ENCODE results near the gene CLEC16A. TPM values are rescaled to one million over a fixed set of nuclear protein-coding genes. Genes with fewer than 3 reads are reported as not detected.

CLEC16A gene
- total and polyA plus RNA-seq, 8 donors = 17.6 to 38.6 (median 21.6) TPM

DNA sequence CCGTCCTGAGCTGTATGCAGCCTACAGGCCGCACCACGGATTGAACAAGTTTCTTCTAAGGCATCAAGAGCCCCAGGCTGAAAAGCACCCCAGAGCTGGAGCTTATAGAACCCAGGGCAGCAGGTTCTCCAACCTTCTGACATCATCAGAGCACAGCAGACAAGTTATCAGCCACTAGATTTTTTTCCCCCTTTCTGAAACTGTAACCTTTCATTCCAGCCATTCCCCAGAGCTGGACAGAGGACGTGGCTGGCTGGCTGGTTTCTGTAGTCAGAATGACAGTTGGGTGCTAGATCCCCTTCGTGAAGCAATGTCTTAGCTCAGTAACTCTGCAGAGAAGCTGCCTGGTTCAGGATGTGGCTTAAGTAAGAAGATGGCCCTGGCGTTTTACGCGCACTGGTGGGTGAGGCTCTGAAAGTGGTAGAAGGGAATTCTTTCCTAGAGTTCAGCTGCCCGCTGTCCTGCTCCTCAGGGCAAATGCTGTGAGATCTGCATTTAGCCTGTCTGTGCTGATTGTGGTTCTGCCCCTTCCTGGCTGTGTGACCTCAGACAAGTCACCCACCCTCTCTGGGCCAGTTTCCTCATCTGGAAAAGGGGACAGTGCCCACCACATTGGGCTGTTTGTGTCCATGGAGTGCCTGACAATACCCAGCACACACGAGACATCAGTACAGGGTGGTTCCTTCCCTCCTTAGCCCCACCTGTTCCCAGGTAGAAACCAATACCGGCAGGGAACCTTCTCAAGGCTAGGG lies 11.2 kb upstream of the CLEC16A start:
- DNase-seq (peak in 1 of 4 donors; percentile 14), ATAC-seq (no peak)
- peaks cover 0 to 18% of the 10 kb centered on the region in 2 donors for H3K36me3 ChIP-seq
- TF ChIP-seq, protein P1, sequence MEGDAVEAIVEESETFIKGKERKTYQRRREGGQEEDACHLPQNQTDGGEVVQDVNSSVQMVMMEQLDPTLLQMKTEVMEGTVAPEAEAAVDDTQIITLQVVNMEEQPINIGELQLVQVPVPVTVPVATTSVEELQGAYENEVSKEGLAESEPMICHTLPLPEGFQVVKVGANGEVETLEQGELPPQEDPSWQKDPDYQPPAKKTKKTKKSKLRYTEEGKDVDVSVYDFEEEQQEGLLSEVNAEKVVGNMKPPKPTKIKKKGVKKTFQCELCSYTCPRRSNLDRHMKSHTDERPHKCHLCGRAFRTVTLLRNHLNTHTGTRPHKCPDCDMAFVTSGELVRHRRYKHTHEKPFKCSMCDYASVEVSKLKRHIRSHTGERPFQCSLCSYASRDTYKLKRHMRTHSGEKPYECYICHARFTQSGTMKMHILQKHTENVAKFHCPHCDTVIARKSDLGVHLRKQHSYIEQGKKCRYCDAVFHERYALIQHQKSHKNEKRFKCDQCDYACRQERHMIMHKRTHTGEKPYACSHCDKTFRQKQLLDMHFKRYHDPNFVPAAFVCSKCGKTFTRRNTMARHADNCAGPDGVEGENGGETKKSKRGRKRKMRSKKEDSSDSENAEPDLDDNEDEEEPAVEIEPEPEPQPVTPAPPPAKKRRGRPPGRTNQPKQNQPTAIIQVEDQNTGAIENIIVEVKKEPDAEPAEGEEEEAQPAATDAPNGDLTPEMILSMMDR (IDR thresholded peaks at IDR 0.05) = no peak
- no peak overlapping the region for H3K27ac ChIP-seq
- H3K4me3 ChIP-seq = no peak overlapping the region
- no peaks in the 10 kb centered on the region for H3K9me3 ChIP-seq
- H3K4me1 ChIP-seq = peaks cover 22 to 88% of the 10 kb centered on the region in 2 donors
- intact Hi-C loops (cut with DNase I) = no loop called here
- H3K27me3 ChIP-seq = no peaks in the 10 kb centered on the region

DNA sequence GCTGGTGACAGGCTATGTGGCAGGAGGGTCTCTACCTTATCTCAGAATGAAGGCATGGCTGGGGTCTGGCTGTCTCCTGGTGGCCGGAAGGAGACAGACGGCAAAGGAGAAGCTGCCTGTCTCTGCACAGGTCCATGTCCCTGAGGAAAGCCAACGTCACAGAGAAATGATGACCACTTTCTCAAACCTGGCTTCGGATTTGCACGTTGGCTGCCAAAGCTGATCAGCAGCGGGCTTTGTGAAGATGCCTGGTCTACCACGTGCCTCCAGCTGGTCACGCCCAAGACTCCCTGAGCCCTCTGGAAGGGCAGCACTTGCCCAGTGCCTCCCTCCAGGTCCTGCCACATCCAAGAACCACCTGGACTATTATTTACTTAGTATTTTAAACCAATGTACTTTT lies 10.5 kb upstream of the CLEC16A start:
- DNase-seq (peak in 1 of 4 donors; percentile 28), ATAC-seq (no peak)
- Histone ChIP-seq H3K4me1 (peaks cover 29 to 89% of the 10 kb centered on the region in 2 donors), H3K9me3 (no peaks in the 10 kb centered on the region), H3K27ac (no peak overlapping the region), H3K4me3 (no peak overlapping the region), H3K27me3 (no peaks in the 10 kb centered on the region), H3K36me3 (peaks cover 0 to 13% of the 10 kb centered on the region in 2 donors)
- intact Hi-C loops (cut with DNase I) = no loop called here
- TF ChIP-seq, protein P1 (IDR thresholded peaks at IDR 0.05) = no peak

DNA sequence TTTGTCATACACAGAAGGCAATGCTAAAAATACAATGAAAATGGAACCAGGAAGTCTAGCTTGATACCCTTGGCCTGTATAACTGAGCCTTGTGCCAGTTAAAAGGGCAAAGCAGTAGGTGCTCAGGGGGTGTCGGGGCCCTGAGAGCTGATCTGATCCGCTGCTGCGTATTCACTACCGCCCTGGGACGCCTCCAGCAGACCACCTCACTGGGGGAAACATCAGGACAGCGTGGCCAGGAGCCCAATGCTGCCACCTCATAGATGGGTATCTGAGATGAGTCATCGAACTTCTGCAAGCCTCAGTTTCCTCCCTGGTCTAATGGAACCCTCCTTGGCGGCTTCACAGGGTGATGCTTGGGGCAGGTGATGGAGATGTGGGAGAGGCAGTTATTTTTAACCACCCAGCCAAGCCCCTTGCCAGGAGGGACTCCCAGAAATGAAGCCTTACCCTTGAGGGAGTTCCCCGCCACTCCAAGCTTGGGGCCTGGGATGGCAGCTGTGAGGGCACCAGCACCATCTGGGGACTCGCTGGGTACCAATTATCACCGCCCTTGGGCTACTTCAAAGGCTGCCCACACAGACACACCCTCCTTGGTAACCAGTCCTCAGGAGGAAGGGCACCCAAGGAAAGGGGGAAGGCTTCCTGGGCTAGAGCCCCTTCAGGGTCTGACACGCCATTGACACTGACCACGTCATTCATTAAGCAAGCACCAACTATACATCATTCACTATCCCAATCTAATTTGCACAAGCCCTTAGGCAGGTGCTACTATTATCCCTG lies 9.8 kb upstream of the CLEC16A start:
- Histone ChIP-seq H3K27ac (no peak overlapping the region), H3K36me3 (peaks cover 0 to 13% of the 10 kb centered on the region in 2 donors), H3K9me3 (no peaks in the 10 kb centered on the region), H3K27me3 (no peaks in the 10 kb centered on the region), H3K4me3 (no peak overlapping the region), H3K4me1 (peaks cover 34 to 91% of the 10 kb centered on the region in 2 donors)
- intact Hi-C loops (cut with DNase I) = no loop called here
- no peak for ATAC-seq
- TF ChIP-seq, protein P1 (IDR thresholded peaks at IDR 0.05) = no peak
- peak in 1 of 4 donors; percentile 22 for DNase-seq

DNA sequence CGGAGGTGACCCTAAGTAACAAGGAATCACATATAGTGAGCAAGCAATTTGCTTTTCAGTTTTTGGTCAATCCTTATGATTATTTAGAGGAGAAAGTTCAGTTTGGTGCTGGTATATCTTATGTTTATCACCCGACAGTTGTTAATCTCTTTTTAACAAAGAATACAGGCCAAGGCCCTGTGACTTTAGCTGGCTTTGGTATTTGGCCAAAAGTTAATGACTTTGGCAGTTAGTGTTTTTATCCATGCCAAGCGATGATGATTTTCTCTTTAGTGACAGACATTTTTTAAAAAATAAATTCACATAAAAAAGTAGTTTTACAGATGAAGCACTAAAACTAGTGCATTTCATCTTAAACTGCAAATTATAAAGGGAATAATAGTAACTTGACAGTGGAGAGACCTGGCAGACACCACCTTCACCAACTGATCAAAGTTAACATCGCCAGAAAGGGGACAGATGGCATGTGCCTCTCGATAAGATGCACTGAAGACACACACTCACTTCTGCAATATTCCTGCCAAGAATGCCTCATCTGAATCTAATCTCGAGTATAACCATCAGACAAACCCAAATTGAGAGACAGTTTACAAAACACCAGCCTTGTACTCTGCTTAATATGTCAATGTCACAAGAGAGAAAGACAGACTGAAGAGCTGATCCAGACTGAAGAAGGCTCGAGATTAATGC lies 9.0 kb upstream of the CLEC16A start:
- DNase-seq (no peak), ATAC-seq (no peak)
- Histone ChIP-seq H3K4me1 (peaks cover 34 to 91% of the 10 kb centered on the region in 2 donors), H3K4me3 (no peak overlapping the region), H3K9me3 (no peaks in the 10 kb centered on the region), H3K27me3 (no peaks in the 10 kb centered on the region), H3K36me3 (peaks cover 0 to 13% of the 10 kb centered on the region in 2 donors), H3K27ac (no peak overlapping the region)
- TF ChIP-seq, protein P1 (IDR thresholded peaks at IDR 0.05) = no peak
- intact Hi-C loops (cut with DNase I) = no loop called here
